Stimulated activated CD8-positive, alpha-beta memory T cell treated with anti-CD3 and anti-CD28 coated beads, Interleukin-2, amount 100 ng/mL, for 48 hours (primary cell): ENCODE measurements around the gene TSEN34.
"Not testable (repeated sequence)": the region's sequence is repeated elsewhere in the genome, so short reads cannot be mapped to it uniquely, and the experiment has no call there.

Source experiments
- DNase-seq, 2 donors: peaks; one replicate each; pipeline ENCODE4 v3.0.0-alpha.2; 2020; ENCODE audit warnings: low read depth in 2 of 2

Gene TSEN34

GRCh38 chr19:54188215-54188871 lies 2.8 kb upstream of the TSEN34 start:
- DNase-seq = no peak

DNA sequence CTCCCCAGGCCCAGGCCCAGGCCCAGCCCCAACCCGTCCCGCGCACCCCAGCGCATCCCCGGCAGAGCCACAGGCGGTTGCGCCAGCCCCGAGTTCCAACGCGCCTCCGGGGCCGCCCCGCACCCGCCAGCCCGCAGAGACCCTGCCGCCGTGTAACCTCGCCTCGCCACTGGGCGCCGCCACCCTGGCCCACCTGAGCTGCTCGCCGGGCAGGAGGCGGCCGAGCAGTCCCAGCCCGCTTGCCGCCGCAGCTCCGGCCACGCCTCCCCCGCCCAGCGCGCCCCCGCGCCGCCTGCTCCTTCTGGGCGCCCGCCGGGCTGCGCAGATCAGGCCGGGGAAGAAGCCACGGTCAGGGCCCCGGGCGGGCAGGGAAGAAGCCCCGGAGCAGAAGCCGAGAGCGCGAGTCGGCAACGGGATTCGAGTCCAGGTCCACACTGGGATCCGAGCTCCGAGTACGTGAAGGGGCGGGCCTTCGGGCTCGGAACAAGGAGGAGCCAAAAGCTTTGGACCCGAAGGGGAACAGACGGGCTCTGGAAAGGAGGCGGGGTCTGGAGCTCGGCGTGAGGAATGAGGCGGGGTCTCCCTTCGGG lies 1.9 kb upstream of the TSEN34 start, which contains the start of gene MBOAT7:
MBOAT7 (minus strand) TSS at position 436 of the 590 bp plus-strand sequence. CDS start 1,072 bp downstream, outside the sequence.
- DNase-seq = no peak

DNA sequence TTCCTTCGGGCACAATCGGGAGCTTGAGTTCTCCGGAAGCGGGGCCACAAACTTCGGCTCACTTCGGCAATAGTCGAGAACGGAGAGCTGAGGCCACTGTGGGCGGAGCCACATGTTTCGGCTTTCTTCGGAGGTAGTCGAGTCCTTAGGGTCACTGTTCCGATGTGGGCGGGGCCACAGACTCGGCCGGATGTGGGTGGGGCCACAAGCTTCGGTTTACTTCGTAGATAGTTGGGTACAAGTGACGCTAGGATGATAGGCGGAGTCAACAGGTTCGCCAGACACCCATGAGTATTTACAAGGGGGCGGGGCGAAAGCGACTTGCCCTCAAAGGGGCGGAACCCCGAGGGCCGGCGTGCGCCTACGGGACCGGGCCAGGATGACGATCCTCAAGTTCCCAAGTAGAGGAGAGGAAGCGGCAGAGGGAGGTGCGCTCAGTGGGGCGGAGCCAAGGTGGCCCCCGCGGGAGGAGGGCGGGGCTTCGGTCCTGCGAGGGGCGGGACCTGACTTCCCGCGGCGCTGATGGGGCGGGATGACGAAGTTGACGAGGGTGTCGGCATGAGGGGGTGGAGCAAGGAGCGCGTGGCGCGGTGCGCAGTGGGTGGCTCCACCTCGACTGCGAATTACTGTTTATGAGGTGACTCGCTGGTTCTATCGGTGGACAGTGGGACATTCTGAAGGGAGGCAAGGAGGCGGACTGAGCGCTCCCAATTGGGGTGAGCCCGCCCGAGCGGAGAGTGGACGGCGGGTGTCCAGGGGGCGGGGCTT lies 1.2 kb upstream of the TSEN34 start:
- peak; percentile 99 to 100 for DNase-seq

GRCh38 chr19:54190503-54191010 lies 551 bp upstream of the TSEN34 start:
- peak; percentile 100 for DNase-seq

GRCh38 chr19:54191811-54192453 lies 824 bp downstream of the TSEN34 start:
- no peak for DNase-seq

- no peak for DNase-seq
Observed at GRCh38 chr19:54193011-54193410, 1.9 kb downstream of the TSEN34 start.

DNA sequence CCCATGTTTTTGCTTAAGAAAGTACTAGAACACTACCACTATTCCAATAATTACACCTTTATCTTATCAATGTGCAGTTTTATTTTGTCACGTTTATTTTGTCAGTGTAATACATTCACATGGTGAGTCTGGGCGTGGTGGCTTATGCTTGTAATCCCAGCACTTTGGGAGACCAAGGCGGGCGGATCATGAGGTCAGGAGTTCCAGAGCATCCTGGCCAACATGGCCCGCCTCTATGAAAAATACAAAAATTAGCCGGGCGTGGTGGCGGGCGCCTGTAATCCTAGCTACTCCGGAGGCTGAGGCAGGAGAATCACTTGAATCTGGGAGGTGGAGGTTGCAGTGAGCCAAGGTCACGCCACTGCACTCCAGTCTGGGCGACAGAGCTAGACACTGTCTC lies 3.4 kb downstream of the TSEN34 start:
- DNase-seq = not testable (repeated sequence)

DNA sequence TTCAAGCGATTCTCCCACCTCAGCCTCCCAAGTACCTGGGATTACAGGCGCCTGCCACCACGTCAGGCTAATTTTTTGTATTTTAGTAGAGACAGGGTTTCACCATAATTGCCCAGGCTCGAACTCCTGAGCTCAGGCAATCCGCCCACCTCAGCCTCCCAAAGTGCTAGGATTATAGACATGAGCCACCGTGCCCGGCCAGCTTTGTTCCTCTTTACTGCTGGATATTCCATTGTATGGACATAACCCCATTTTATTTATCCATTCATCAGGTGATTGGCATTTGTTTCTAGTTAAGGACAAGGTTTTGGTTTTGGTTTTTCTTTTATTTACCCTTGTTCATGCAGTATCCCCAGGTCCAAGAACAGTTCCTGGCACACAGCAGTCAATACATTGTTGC lies 5.4 kb downstream of the TSEN34 start:
- DNase-seq = no peak

DNA sequence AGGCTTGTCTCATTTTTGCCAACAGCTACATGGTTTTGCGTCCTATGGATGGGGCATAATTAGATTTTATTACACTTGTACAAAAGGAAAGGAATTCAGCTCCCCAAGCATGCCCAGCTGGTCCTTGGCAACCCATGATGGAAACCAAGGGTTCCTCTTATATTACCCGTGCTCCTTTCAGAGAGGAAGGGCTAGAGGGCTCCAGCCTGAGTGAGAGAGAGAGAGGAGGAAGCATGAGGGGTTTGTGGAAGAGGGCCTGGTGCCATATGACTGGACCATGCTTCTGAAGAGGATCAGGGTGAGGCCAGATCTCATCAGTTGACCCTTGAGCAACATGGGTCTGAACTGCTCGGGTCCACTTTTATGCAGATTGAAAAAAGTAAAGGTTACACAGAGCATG lies 6.0 kb downstream of the TSEN34 start:
- DNase-seq = no peak

DNA sequence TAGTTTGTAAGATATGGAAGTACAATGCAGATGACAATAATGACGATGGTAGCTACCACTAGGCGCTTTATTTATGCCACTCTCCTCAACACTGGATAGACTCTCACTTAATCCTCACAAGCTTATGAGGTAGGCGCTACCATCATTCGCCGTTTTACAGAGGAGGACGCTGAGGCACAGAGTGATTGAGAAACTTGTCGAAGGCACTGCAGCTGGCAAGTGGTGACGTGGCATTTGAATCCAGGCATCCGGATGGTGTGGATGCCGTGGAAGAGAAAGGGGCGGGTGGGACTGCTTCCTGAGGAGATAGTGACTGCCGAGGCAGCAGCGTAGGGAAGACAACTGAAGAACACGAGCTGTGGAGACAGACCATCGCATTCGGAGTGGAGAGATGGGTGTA lies 8.3 kb downstream of the TSEN34 start:
- no peak for DNase-seq

DNA sequence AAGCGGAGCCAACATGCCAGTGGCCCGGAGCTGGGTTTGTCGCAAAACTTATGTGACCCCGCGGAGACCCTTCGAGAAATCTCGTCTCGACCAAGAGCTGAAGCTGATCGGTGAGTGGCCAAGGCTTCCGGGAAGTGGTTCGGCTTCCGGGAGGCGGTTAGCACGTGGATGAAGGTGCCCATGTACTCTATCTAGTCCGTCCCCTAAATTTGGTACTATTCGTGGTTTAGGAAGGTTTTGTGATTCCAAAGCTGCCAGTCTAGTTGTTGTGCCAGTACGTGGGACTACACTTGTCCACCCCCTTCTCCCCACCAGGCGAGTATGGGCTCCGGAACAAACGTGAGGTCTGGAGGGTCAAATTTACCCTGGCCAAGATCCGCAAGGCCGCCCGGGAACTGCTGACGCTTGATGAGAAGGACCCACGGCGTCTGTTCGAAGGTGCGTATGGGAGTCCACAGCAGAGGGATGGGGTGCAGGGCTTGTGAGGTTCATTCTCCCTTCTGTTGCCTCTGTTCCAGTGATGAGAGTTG lies 10.1 kb downstream of the TSEN34 start:
- DNase-seq = no peak

- no peak for DNase-seq
Observed at GRCh38 chr19:54201980-54202379, 10.9 kb downstream of the TSEN34 start.

- no peak for DNase-seq
Observed at GRCh38 chr19:54203151-54203611, 12.1 kb downstream of the TSEN34 start.

DNA sequence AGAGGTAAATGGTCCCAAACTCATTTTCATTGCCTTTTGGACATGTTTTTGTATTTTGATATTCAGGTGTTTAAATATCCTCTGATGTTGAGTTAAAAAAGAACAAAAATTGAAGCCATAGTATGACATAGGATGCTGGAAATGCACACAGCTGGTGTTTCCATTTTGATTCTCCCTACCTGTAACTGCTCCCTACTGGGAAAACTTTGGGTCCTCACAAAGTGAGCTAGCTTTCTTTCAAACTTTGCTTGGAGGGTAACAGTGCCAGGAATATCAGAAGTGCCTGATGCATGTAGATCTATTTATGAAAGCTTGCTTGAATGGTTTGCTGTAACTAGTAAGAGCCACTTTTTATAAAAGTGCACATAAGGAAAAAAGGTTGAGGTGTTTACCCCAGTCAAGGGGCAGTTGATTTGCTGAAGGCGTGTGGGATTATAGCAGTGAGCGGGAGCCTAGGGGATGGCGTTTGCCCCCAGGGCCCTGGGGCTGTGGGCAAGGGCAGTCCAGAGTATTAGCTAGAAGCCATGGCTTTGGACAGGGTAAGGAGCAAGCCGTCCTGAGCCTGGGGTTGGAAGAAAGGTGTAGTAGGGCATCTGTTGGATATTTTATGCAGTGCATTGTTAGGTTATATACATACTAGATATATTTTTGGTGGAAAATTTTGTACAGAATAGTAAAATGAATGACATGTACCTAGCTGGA lies 13.8 kb downstream of the TSEN34 start:
- DNase-seq = no peak

GRCh38 chr19:54206030-54206830 lies 15.1 kb downstream of the TSEN34 start:
- no peak for DNase-seq

DNA sequence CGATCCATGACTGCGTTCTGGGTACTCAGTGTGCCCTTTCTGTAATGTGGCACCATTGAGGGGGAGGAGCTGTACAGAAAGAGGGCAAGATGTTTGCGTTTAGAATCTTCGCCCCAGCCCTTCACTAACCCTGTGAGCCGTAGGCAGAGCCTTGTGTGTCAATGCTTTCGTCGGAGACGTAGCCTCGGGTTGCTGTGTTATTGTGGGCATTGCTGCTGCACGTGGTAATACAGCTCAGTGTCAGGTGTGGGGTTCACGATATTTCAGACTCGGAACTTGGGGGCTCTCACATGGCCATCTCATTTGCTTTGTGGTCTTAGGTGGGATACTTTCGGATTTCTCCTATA lies 15.7 kb downstream of the TSEN34 start:
- DNase-seq = no peak

DNA sequence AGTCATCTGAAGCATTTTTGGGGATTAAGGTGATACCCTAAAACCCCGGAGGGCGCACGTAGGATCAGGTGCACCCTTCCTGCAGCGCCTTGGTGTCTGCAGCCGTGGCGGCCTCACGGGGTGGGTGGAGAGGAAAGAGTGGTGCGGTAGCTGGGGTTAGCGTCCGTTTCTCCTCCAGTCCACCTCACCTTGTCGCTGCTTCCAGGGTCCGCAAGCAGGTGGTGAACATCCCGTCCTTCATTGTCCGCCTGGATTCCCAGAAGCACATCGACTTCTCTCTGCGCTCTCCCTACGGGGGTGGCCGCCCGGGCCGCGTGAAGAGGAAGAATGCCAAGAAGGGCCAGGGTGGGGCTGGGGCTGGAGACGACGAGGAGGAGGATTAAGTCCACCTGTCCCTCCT lies 16.1 kb downstream of the TSEN34 start:
- not testable (repeated sequence) for DNase-seq

DNA sequence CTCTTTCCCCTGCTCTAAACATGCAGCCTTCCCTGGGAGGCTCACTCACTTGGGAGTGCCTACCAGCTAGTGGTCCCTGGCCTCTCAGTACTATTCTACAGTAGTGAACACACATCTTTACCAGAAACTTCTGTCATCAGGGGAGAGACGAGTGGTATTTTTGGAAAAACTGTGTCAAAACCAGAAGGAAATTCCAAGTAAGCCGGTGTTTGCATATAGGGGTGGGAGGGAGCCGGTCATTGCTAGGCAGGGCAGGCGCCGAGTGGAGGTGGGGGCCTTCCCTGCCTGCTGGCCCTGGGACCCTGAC lies 16.5 kb downstream of the TSEN34 start:
- DNase-seq = no peak

DNA sequence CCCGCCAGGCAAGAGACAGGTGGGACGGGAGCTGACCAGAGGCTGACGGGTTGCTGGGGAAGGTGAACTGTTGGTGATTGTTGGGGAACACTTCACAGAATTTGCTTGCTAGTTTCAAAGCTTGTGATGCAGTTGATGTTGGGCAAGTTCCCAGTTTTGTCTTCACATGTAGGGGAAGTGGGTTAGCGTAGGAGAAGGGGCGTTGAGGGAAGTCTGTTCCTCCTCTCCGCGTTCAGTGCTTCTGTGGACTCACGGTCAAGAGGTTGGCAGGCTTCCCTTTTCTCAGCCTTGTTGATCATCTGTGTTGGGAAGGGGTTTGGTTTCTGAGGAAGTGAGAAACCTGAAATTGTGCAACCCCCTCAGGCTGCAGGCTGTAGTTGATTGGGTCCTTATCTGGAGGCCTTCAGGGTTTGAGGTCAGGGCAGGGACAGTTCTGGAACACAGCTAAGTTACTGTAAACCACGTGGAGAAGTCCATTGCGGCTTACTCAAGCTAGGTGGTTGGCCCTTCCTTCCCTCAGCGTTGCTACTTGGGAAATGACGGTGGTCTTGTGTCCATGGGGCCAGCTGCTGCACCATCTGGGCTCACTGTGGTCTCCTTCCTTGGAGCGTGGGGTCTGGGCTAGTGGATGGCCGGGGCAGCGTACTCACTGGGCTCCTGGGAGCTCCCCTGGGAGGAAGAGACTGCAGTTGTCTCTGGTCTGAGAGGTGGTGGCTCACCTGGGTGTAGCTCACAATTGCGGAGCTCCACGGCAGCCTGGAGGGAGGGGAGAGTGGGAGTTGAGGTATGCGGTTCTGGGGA lies 17.1 kb downstream of the TSEN34 start:
- peak in 1 of 2 donors; percentile 40 for DNase-seq

DNA sequence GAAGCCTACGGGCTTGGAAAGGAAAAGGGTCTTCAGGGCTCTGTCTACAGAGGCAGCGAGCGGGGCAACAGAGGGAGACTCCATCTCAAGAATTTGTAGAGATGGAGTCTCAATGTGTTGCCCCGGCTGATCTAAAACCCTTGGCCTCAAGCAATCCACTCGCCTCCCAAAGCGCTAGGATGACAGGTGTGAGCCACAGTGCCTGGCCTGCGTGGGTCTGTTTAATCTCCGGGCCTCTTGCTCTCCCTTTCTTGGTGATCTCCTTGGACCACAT lies 17.6 kb downstream of the TSEN34 start:
- no peak for DNase-seq
